VCaP (cell line): Measurements from ENCODE around the gene LACC1.

Source experiments
- H3K27ac ChIP-seq: fragments of 450-650 bp; 2 replicates; pipeline ENCODE4 v1.5.1; 2017
- CTCF ChIP-seq: fragments of 450-650 bp; conservative IDR thresholded peaks from 2 replicates; pipeline ENCODE4 v1.5.1; 2017; ENCODE audit warnings: mild to moderate bottlenecking, moderate library complexity

The LACC1 gene

GRCh38 chr13:43942286-43942685 lies 62.6 kb downstream of the LACC1 start:
- no peak overlapping the region for H3K27ac ChIP-seq
- TF ChIP-seq CTCF = no peak
